ENCODE data around the gene IGF1R.

GRCh38 chr15:99006146-99006545 is 357.8 kb downstream of the IGF1R start:
- TF ChIP-seq POLR2A (IDR thresholded peaks at IDR 0.05) (no peak), EP300 (IDR thresholded peaks at IDR 0.05; ENCODE audit: low read depth) (no peak), POLR2AphosphoS5 (IDR thresholded peaks at IDR 0.05) (no peak)
- TF ChIP-seq, protein P1, sequence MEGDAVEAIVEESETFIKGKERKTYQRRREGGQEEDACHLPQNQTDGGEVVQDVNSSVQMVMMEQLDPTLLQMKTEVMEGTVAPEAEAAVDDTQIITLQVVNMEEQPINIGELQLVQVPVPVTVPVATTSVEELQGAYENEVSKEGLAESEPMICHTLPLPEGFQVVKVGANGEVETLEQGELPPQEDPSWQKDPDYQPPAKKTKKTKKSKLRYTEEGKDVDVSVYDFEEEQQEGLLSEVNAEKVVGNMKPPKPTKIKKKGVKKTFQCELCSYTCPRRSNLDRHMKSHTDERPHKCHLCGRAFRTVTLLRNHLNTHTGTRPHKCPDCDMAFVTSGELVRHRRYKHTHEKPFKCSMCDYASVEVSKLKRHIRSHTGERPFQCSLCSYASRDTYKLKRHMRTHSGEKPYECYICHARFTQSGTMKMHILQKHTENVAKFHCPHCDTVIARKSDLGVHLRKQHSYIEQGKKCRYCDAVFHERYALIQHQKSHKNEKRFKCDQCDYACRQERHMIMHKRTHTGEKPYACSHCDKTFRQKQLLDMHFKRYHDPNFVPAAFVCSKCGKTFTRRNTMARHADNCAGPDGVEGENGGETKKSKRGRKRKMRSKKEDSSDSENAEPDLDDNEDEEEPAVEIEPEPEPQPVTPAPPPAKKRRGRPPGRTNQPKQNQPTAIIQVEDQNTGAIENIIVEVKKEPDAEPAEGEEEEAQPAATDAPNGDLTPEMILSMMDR (IDR thresholded peaks at IDR 0.05): no peak

All from transverse colon (tissue), 4 donors.